Hematopoietic multipotent progenitor cell treated with erythropoietin and hydrocortisone succinate and interleukin-3 and kit ligand, for 4 days (in vitro differentiated cells): ENCODE results near the gene BMP8B.
A peak's percentile ranks its signal among the peaks of the same experiment; 100 is the strongest.
"Not testable (repeated sequence)": the region's sequence is repeated elsewhere in the genome, so short reads cannot be mapped to it uniquely, and the experiment has no call there.

Experiments
- DNase-seq: peaks from one replicate; pipeline ENCODE4 v3.0.0-alpha.2; 2015

Gene BMP8B

GRCh38 chr1:39788758-39789570, at the start of gene BMP8B:
Gene BMP8B, minus strand, starts transcription at chr1:39788865. Its CDS starts 380 bp downstream, at chr1:39788485.
- DNase-seq: peak; percentile 77

- DNase-seq: no peak
Observed at GRCh38 chr1:39836595-39837110, 48.0 kb upstream of the BMP8B start.

- DNase-seq: no peak
Observed at GRCh38 chr1:39835935-39836594, 47.4 kb upstream of the BMP8B start.

DNA sequence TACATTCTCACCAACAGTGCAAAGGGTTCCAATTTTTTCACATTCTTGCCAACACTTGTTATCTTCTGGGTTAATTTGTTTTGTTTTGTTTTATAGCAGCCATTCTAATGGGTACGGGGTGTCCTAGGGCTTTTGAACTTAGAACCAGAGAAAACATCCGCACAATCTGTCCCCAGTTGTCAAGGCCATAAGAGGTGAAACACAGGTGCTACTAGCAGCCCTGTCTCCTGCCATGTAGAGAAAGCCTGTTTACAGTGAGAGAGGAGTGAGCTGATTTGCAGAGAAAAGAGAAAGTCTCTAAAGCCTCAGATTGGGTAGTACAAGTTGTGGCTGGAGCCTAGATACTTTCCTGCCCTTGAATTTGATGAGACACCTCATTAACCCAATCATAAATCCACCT, 46.4 kb upstream of the BMP8B start:
- DNase-seq: no peak

- DNase-seq: no peak
Observed at GRCh38 chr1:39833621-39834385, 45.1 kb upstream of the BMP8B start.

DNA sequence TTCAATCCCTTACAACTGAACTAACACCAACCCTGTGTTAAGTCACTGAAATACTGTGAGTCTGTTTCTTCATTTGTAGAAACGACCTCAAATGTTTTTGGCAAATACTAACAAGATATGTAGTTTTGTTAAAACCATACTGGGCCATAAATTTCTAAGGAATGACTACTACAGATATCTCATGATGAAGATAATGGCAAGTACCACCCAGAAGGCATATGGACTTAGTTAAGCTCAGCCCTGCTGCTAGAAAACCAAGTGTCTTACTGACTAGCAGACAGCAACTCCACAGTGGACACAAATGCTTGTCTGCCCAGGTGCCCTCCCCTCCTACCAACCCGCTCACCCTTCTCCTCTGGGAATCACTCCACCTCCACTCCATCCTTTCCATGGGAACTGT, 44.5 kb upstream of the BMP8B start:
- no peak for DNase-seq

DNA sequence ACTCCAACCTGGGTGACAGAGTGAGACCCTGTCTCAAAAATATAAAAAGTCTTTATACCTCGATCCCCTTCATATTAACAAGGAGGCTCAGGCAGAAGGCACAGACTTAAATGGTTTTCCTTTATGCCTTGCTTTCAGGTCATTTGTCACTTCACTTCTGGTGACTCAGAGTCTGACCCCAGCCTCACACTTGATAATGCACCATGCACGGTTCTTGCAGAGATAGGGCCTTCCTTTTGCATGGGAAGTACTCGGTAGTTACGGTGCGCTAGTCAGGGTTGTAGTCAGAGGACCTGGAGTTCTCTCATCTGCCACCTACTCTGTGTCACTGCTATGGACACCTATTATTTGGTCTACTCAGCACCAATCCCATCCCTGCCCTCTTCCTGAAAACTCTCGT, 43.6 kb upstream of the BMP8B start:
- no peak for DNase-seq

DNA sequence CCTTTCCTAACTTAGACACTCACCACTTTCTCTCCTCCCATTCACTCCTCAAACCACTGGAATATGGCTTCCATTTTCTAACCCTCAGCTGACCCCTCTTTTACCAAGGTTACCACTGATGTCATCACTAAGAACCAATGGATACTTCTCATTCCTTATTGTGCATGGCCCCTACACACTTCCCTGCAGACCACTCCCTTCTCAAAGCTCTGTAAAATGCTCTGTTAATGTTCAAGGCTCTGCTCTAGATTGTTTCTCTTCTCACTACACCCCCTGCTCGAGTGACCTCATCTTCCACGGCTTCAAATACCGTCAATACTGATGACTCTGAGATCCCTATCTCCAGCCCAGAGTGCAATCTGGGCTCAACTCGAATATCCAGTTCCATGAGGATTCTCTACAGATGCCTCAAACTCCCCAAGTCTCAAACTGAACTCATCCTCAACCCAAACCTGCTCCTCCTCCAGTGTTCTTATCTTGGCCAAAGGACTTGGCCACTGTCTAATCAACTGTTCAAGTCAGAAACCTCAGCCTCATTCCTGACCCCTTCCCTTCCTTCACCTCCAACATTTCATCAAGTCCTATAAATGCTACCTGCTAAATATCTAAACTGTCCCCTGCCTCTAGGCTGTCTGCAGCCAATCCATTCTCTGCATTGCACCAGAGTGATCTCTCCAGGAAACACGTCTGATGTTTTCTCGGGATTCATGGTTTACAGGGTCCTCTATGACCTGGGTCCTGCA, 41.3 kb upstream of the BMP8B start:
- DNase-seq: no peak

GRCh38 chr1:39828734-39829133, 40.1 kb upstream of the BMP8B start:
- no peak for DNase-seq

DNA sequence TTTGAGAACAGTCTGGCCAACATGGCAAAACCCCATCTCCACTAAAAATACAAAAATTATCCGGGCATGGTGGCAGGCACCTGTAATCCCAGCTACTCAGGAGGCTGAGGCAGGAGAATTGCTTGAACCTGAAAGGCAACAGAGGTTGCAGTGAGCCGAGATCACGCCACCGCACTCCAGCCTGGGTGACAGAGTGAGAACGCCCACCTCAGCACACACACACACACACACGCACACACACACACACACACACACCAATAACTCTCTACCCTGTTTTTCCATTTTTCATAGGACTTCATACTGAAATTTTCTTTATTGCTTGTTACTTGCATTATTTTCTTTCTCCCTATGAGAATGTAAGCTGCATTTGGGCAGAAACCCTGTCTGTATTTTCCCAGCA, 39.6 kb upstream of the BMP8B start:
- DNase-seq: not testable (repeated sequence)

- no peak for DNase-seq
Observed at GRCh38 chr1:39827201-39827600, 38.5 kb upstream of the BMP8B start.

DNA sequence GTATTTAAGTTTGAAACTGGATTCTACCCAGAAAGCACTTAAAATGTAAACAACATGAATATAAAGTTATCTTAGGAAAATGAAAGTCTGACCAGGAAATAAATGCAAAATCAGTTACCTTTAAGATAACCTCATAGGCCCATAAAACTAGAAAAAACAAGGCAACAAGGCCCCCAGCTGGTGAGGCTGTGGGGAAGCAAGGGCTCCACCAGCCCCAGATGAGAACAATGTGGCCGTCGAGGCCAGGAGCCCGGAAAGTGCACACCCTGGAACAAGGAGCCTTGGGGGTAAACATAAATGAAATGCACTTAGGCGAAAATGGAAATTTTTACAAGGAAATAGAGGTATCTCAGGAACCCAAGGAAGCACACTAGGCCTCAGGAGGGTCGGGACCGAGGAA, 37.9 kb upstream of the BMP8B start:
- DNase-seq: no peak

DNA sequence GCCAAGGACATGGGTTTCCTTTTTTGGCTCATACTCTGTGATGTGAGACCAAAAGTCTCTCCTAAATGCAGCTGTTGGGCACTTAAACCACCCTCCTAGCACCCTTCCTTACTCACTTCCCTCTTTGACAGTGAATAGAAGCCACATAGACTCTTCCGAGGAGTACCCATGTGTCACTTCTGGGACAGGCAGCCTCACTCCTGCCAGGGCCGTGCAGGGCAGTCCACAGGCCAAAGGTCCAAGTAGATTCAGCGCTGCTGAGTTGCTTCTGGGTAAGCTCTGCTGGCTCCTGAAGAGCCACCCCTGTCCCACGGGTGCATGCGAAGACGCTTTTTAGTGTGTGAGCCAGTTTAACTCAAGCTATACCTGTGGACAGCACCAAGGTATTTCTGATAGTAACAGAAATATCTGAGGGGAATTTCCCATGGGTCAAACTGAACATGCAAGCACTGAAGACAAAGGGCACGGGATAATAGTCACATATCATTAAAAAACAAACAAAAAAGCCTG, 36.8 kb upstream of the BMP8B start:
- DNase-seq: no peak

DNA sequence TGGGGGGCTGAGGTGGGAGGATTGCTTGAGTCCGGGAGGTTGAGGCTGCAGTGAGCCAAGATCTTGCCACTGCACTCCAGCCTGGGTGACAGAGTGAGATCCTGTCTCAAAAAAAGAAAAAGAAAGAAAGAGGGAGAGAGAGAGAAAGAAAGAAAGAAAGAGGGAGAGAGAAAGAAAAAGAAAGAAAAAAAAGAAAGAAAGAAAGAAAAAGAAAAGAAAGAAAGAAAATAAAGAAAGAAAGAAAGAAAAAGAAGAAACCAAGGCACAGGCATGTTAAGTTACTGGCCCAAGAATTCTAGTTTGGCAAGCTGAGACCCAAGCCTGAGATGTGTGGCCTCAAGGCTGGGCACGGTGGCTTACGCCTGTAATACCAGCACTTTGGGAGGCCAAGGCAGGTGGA, 34.8 kb upstream of the BMP8B start:
- DNase-seq: not testable (repeated sequence)

DNA sequence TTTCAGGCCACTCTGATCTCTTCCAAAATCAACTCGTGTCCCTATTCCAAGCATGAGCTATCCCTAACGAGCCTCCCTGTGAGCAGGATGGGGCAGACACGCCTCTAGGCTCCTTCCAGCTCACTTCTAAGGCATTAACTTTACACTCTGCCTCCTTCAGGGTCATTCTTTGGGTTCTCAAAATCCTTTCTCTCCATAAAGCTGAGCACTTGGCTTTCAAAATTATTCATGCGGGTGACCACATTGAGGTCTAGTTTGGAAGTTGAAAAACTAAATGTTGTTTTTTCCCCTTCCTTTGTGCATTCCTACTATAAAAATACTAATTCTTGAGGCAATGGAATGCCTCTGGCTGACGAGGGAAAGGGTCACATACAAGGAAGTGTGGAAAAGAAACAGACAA, 33.5 kb upstream of the BMP8B start:
- no peak for DNase-seq

DNA sequence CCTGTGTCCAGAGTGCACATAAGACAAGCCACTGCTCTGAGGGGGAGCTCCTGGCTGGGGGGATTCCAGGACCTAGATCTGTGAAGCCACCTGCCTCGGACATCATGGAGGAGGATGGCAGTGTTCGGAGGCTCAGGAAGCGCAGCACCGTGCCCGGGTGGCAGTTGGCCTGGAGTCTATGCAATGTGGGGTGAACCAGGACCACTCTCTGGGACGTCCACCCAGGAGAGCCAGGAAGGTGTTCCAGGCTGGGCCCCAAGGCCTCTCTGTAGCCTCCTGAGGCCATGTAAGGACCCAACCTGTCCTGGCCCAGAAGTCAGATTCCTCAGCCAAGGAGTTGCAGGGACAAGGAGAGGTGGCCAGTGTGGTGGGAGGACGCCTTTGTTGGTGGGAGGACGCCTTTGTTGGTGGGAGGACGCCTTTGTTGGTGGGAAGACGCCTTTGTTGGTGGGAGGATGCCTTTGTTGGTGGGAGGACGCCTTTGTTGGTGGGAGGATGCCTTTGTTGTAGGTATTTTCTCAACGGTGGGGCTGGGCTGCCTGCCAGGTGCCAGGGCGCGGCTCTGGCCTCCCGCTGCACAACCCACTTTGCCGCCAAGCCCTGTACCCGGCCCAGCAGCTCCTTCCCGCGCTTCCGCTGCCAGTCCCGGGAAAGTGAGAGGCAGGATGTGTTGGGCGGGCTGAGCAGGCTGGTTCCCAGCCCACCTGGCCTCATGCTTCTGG, 30.6 kb upstream of the BMP8B start:
- no peak for DNase-seq

GRCh38 chr1:39818482-39818881, 29.8 kb upstream of the BMP8B start:
- no peak for DNase-seq

DNA sequence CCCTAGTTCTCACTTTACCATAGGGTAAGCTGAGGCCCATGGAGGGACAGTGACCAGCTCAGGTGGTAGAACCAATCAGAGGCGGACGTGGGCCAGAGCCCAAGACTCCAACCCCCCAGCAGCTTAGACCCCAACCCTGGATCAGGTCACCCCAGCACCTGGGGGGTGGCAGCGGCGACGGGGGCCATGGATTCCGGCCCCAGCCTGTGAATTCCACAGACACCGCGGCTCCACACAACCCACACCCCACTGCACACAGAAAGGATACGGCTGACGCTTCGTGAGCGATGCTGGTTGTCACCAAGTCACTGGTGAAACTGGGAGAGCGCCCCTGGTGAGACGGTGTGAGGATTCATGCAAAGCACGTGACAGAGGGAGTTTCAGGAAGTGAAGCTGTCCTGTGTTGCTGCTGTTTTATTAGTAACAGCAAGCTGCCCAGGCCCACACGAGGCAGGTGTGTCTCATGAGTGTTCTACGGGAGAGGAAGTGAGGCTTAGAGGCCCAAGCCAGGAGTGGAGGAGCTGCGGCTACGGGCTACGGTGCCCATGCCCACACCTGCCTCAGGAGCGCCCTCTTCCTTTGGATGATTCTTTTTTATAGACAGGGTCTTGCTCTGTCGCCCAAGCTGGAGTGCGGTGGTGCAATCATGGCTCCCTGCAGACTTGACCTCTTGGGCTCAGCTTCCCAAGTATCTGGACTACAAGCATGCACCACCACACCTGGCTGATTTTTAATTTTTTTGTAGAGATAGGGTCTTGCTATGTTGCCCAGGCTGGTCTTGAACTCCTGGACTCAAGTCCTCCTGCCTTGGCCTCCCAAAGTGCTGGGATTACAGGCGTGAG, 28.6 kb upstream of the BMP8B start:
- peak; percentile 83 for DNase-seq

DNA sequence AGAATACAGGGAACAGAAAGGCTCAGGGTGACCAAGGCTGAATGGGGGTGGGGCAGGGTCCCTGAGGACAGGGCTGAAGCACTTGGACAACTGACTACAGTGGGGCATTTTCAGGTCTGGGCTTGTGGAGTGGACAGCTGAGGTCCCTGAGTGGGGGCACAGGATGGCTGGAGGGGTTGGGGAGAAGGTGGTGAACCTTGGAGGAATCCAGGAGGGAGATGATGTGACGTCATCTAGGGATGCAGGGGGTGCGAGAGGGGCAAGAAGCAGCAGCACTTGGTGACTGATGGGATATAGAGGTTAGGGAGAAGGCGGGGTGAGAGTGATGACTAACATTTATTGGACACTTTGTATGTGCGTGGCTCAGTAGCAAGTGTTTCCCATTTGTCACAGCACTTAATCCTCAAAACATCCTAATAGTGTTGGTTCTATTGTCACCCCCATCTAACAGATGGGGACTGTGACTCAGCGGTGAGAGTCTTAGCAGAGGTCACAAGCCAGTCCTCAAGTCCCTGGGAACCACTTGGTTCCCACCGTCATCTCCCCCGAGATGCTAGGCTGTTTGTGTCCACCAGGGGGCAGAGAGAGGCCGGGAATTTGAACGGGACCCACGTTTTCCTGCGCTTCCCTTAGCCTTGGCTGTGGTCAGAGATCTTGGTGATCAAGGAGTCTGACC, 27.9 kb upstream of the BMP8B start:
- peak; percentile 82 for DNase-seq

GRCh38 chr1:39812913-39813312, 24.2 kb upstream of the BMP8B start:
- no peak for DNase-seq
